Stimulated activated CD8-positive, alpha-beta memory T cell treated with anti-CD3 and anti-CD28 coated beads, Interleukin-4, amount 100 ng/mL, for 24 hours (primary cell): ENCODE results near the gene DMAC2.
"Not testable (repeated sequence)": the region's sequence is repeated elsewhere in the genome, so short reads cannot be mapped to it uniquely, and the experiment has no call there.

Experiments
- DNase-seq: peaks from one replicate; pipeline ENCODE4 v3.0.0-alpha.2; 2020; ENCODE audit warnings: low read depth

Gene DMAC2

GRCh38 chr19:41442473-41443355 is 3.0 kb upstream of the DMAC2 start, which contains the start of gene ERICH4:
ERICH4 (plus strand) TSS chr19:41443156; CDS start chr19:41443170, 14 bp downstream.
- DNase-seq = no peak

GRCh38 chr19:41441321-41441945 is 1.7 kb upstream of the DMAC2 start:
- DNase-seq = no peak

- DNase-seq = no peak
Measured at GRCh38 chr19:41437944-41438574, 1.7 kb downstream of the DMAC2 start.

- DNase-seq = no peak
Measured at GRCh38 chr19:41436674-41436951, 3.1 kb downstream of the DMAC2 start.

- no peak for DNase-seq
Measured at GRCh38 chr19:41435936-41436673, 3.6 kb downstream of the DMAC2 start.

GRCh38 chr19:41435376-41435775 is 4.3 kb downstream of the DMAC2 start:
- DNase-seq = not testable (repeated sequence)

GRCh38 chr19:41434450-41434849 is 5.3 kb downstream of the DMAC2 start:
- DNase-seq = no peak

GRCh38 chr19:41433171-41433570 is 6.5 kb downstream of the DMAC2 start:
- no peak for DNase-seq

GRCh38 chr19:41431426-41432386 is 8.0 kb downstream of the DMAC2 start:
- DNase-seq = no peak

GRCh38 chr19:41430922-41431321 is 8.8 kb downstream of the DMAC2 start:
- no peak for DNase-seq

- DNase-seq = no peak
Measured at GRCh38 chr19:41428481-41428859, 11.2 kb downstream of the DMAC2 start.

- peak; percentile 17 for DNase-seq
Measured at GRCh38 chr19:41427647-41428480, 11.8 kb downstream of the DMAC2 start.

- DNase-seq = peak; percentile 36
Measured at GRCh38 chr19:41426952-41427646, 12.6 kb downstream of the DMAC2 start, which contains the start of gene B3GNT8. B3GNT8 (minus strand) TSS chr19:41427374; CDS start chr19:41426778, 596 bp downstream.

GRCh38 chr19:41426116-41426841 is 13.4 kb downstream of the DMAC2 start:
- DNase-seq = no peak

GRCh38 chr19:41425174-41426115 is 14.3 kb downstream of the DMAC2 start:
- DNase-seq = no peak

- no peak for DNase-seq
Measured at GRCh38 chr19:41424335-41425173, 15.2 kb downstream of the DMAC2 start.

- DNase-seq = no peak
Measured at GRCh38 chr19:41422955-41423354, 16.8 kb downstream of the DMAC2 start.
